H1 (cell line): ENCODE data around the gene CMBL. TPM values are rescaled to one million over a fixed set of nuclear protein-coding genes. Genes with fewer than 3 reads are reported as not detected.

Source experiments
- CTCF ChIA-PET: fragments of 300-600 bp; sonication (Branson Sonifier 250); formaldehyde crosslinking; loops from one replicate; lab custom pipeline; 2021; ENCODE audit not compliant: partially characterized antibody; lab: Charles Lee
- POLR2A ChIA-PET: fragments of 300-600 bp; sonication (Branson Sonifier 250); formaldehyde crosslinking; loops from one replicate; lab custom pipeline; 2021; ENCODE audit warnings: inconsistent platforms; ENCODE audit not compliant: partially characterized antibody; lab: Charles Lee
- DNase-seq, 2 experiments: peaks; one replicate each; pipeline versions ENCODE4 v3.0.0 to v3.0.0-alpha.2; 2010 to 2022; ENCODE audit warnings: low spot score in 2 of 2, low read depth in 1 of 2, mixed read lengths in 1 of 2
- FAIRE-seq: peaks from 2 replicates; lab custom pipeline; 2011; peaks lifted over from hg19 to GRCh38; lab: Jason Lieb, UNC
- H2AFZ ChIP-seq: 2 replicates; pipeline ENCODE4 v1.8.1; 2012; ENCODE audit warnings: low read length, inconsistent platforms
- H2AK5ac ChIP-seq: 2 replicates; pipeline ENCODE4 v1.6.1; 2013; ENCODE audit warnings: low read depth, low read length
- H2BK120ac ChIP-seq: replicated peaks from 2 replicates; pipeline ENCODE3; 2013; ENCODE audit warnings: low read depth, low read length, inconsistent platforms
- H2BK12ac ChIP-seq: 2 replicates; pipeline ENCODE4 v1.6.1; 2013; ENCODE audit warnings: low read depth, low read length
- H2BK15ac ChIP-seq: 2 replicates; pipeline ENCODE4 v1.6.1; 2013; ENCODE audit warnings: low read length
- H2BK20ac ChIP-seq: 2 replicates; pipeline ENCODE4 v1.6.1; 2013; ENCODE audit warnings: low read length
- H2BK5ac ChIP-seq: 2 replicates; pipeline ENCODE4 v1.6.1; 2013; ENCODE audit warnings: low read depth, low read length
- H3K14ac ChIP-seq: 2 replicates; pipeline ENCODE4 v1.6.1; 2013; ENCODE audit warnings: inconsistent platforms; ENCODE audit not compliant: insufficient read length
- H3K18ac ChIP-seq: 2 replicates; pipeline ENCODE4 v1.6.1; 2013; ENCODE audit warnings: low read length; ENCODE audit errors: extremely low read depth
- H3K23ac ChIP-seq: 2 replicates; pipeline ENCODE4 v1.6.1; 2013; ENCODE audit warnings: inconsistent platforms; ENCODE audit not compliant: insufficient read length
- H3K23me2 ChIP-seq: 2 replicates; pipeline ENCODE4 v1.6.1; 2013; ENCODE audit warnings: low read depth, low read length
- H3K27ac ChIP-seq: 2 replicates; pipeline ENCODE4 v1.6.1; 2011; ENCODE audit warnings: low read depth, low read length, inconsistent platforms
- H3K27me3 ChIP-seq, 4 experiments: replicated peaks in 1 of 4; 1 replicate in 1 of 4; 2 replicates in 3 of 4; pipeline versions ENCODE4 v1.6.1 to v1.8.1; 2011 to 2013; ENCODE audit warnings: low read length in 3 of 4, mild to moderate bottlenecking in 3 of 4, inconsistent platforms in 2 of 4, mixed read lengths in 2 of 4, moderate library complexity in 1 of 4; ENCODE audit not compliant: control insufficient read depth in 3 of 4, insufficient read depth in 3 of 4; ENCODE audit errors: extremely low read depth in 1 of 4
- H3K36me3 ChIP-seq, 4 experiments: 2 replicates each; pipeline versions ENCODE4 v1.6.1 to v1.8.1; 2011 to 2013; ENCODE audit warnings: mild to moderate bottlenecking in 4 of 4, low read length in 3 of 4, moderate library complexity in 2 of 4, control low read depth in 1 of 4, inconsistent platforms in 1 of 4; ENCODE audit not compliant: insufficient read depth in 4 of 4, control insufficient read depth in 2 of 4
- H3K4ac ChIP-seq: replicated peaks from 2 replicates; pipeline ENCODE3; 2013; ENCODE audit warnings: low read length, low read depth, mixed read lengths, inconsistent platforms; ENCODE audit not compliant: insufficient read length
- H3K4me1 ChIP-seq, 4 experiments: replicated peaks in 1 of 4; 1 replicate in 1 of 4; 2 replicates in 3 of 4; pipeline versions ENCODE4 v1.6.1 to v1.8.1; 2011 to 2013; ENCODE audit warnings: low read length in 3 of 4, inconsistent platforms in 2 of 4, mixed read lengths in 1 of 4; ENCODE audit not compliant: insufficient read depth in 4 of 4, control insufficient read depth in 3 of 4
- H3K4me2 ChIP-seq, 2 experiments: 2 replicates each; pipeline versions ENCODE4 v1.6.1 to v1.8.1; 2011 to 2013; ENCODE audit warnings: low read depth in 2 of 2, low read length in 2 of 2, control low read depth in 1 of 2, inconsistent platforms in 1 of 2, mild to moderate bottlenecking in 1 of 2; ENCODE audit not compliant: insufficient read depth in 1 of 2
- H3K4me3 ChIP-seq, 4 experiments: fragments of 200-600, 300-600 bp in 1 of 4; sonication (generic), shearing (Covaris generic), sonication (Bioruptor Twin) in 1 of 4; 2 replicates each; pipeline versions ENCODE4 v1.5.1 to v1.8.1; 2011 to 2016; ENCODE audit warnings: low read length in 4 of 4, low read depth in 3 of 4, control low read depth in 2 of 4, inconsistent platforms in 2 of 4, mild to moderate bottlenecking in 2 of 4, mixed read lengths in 1 of 4, moderate library complexity in 1 of 4; ENCODE audit not compliant: insufficient read depth in 2 of 4; ENCODE audit errors: extremely low read depth in 1 of 4
- H3K56ac ChIP-seq: replicated peaks from 2 replicates; pipeline ENCODE3; 2013; ENCODE audit warnings: low read depth, mild to moderate bottlenecking, mixed read lengths, low read length, inconsistent platforms; ENCODE audit not compliant: insufficient read length
- H3K79me1 ChIP-seq: 2 replicates; pipeline ENCODE4 v1.6.1; 2013; ENCODE audit warnings: low read depth, low read length, control low read depth
- H3K79me2 ChIP-seq, 2 experiments: 2 replicates each; pipeline versions ENCODE4 v1.6.1 to v1.8.1; 2012 to 2013; ENCODE audit warnings: low read length in 2 of 2, mild to moderate bottlenecking in 2 of 2, inconsistent platforms in 1 of 2; ENCODE audit not compliant: insufficient read depth in 2 of 2, control insufficient read depth in 1 of 2
- H3K9ac ChIP-seq, 4 experiments: replicated peaks in 1 of 4; 1 replicate in 1 of 4; 2 replicates in 3 of 4; pipeline versions ENCODE4 v1.6.1 to v1.8.1; 2011 to 2013; ENCODE audit warnings: low read depth in 3 of 4, low read length in 3 of 4, control low read depth in 2 of 4, mild to moderate bottlenecking in 2 of 4, moderate library complexity in 2 of 4, inconsistent platforms in 1 of 4; ENCODE audit errors: extremely low read depth in 1 of 4
- H3K9me3 ChIP-seq, 2 experiments: 2 replicates each; pipeline versions ENCODE4 v1.6.1 to v1.8.1; 2012 to 2013; ENCODE audit warnings: mild to moderate bottlenecking in 2 of 2, moderate library complexity in 2 of 2, control low read depth in 1 of 2, inconsistent platforms in 1 of 2, low read depth in 1 of 2, low read length in 1 of 2, mixed read lengths in 1 of 2; ENCODE audit not compliant: insufficient read depth in 2 of 2
- H4K20me1 ChIP-seq, 2 experiments: replicated peaks in 1 of 2; 2 replicates each; pipeline versions ENCODE3 to v1.8.1; 2011 to 2013; ENCODE audit warnings: inconsistent platforms in 2 of 2, low read length in 2 of 2, mild to moderate bottlenecking in 1 of 2; ENCODE audit not compliant: insufficient read depth in 2 of 2, control insufficient read depth in 1 of 2
- H4K5ac ChIP-seq: 2 replicates; pipeline ENCODE4 v1.6.1; 2013; ENCODE audit warnings: low read length, low read depth, mixed read lengths, inconsistent platforms; ENCODE audit not compliant: insufficient read length
- H4K8ac ChIP-seq: 2 replicates; pipeline ENCODE4 v1.8.0; 2013; ENCODE audit warnings: mild to moderate bottlenecking, moderate library complexity, low read length, inconsistent platforms; ENCODE audit not compliant: insufficient read depth; ENCODE audit errors: extremely low read depth
- H4K91ac ChIP-seq: replicated peaks from 2 replicates; pipeline ENCODE3; 2013; ENCODE audit warnings: low read length, mixed read lengths, inconsistent platforms; ENCODE audit not compliant: insufficient read length
- POLR2AphosphoS5 ChIP-seq: IDR thresholded peaks from 2 replicates; pipeline ENCODE4 v1.6.1; 2011; ENCODE audit warnings: low read depth, low read length
- RXRA ChIP-seq: IDR thresholded peaks from 2 replicates; pipeline ENCODE4 v1.6.1; 2011; ENCODE audit warnings: low read depth, mild to moderate bottlenecking, low read length, moderate library complexity; ENCODE audit not compliant: insufficient read depth
- WGBS, 2 experiments: shearing (Covaris generic) in 1 of 2; methylation state at CpG; one replicate each; pipeline versions ENCODE4 v1.1.6 to v1.1.7; 2013 to 2015; ENCODE audit warnings: low lambda C conversion rate in 2 of 2, mixed read lengths in 2 of 2, inconsistent platforms in 1 of 2, low coverage in 1 of 2, missing lambda C conversion rate in 1 of 2; ENCODE audit not compliant: insufficient replicate concordance in 2 of 2, insufficient coverage in 1 of 2, insufficient read length in 1 of 2; ENCODE audit errors: extremely low coverage in 1 of 2, missing lambda C conversion rate in 1 of 2; 5-methylcytosine and 5-hydroxymethylcytosine counted together
- polyA plus RNA-seq, 7 experiments: library from polyadenylated mRNA; depleted of rRNA in 3 of 7; stranded (reverse) in 5 of 7; unstranded in 2 of 7; fragments of >200 nt in 5 of 7; fragments of 200-250 nt in 2 of 7; gene quantifications; 1 replicate in 5 of 7; 2 replicates in 1 of 7; 4 replicates in 1 of 7; pipeline versions ENCODE4 v1.2.1 to v1.2.3, GENCODE V29; 2011 to 2013; ENCODE audit warnings: missing spikeins in 2 of 7, mixed read lengths in 2 of 7
- total RNA-seq: library from RNA; stranded (reverse); fragmentation: NEBNext Ultra II Directional; extraction: Animal tissue kit (Norgen Biotek cat#: 25700); gene quantifications from 2 replicates; pipeline ENCODE4 v1.2.1, GENCODE V29; 2021

The CMBL gene
- total and polyA plus RNA-seq, 2 of the 8 experiments (the other 6 are each of a cell fraction or from before 2014, with no cell fraction given), result 27.9 to 32.1 TPM

GRCh38 chr5:10259899-10260298 is 47.8 kb downstream of the CMBL start:
- H4K8ac ChIP-seq, result no peak overlapping the region
- H3K27me3 ChIP-seq, result no peaks in the 10 kb centered on the region
- no peak overlapping the region for H3K14ac ChIP-seq
- H3K9ac ChIP-seq, result no peak overlapping the region
- no peak overlapping the region for H2BK15ac ChIP-seq
- ChIA-PET CTCF (interaction anchor here (1.4 to 1.5 kb wide), 2 partner anchors 164 to 167 kb away, joined by 3 read pairs; no protein-coding TSS in a partner anchor), POLR2A (interaction anchor here (0.7 to 9.4 kb wide), 5 partner anchors 8 to 33 kb away, joined by 3 to 128 read pairs (median 3); partner anchors contain the start of genes ATPSCKMT and CCT5)
- no peak overlapping the region for H3K4ac ChIP-seq
- no peak overlapping the region for H4K5ac ChIP-seq
- H3K27ac ChIP-seq, result no peak overlapping the region
- peaks cover 3 to 22% of the 10 kb centered on the region in 2 experiments; a peak in 2 of 4 replicates for H3K79me2 ChIP-seq
- DNase-seq (no peak), FAIRE-seq (no peak)
- no peak overlapping the region for H2BK120ac ChIP-seq
- no peak overlapping the region for H3K56ac ChIP-seq
- no peak overlapping the region for H3K4me3 ChIP-seq
- H3K36me3 ChIP-seq, result peaks cover 66 to 98% (median 95%) of the 10 kb centered on the region in 4 experiments
- no peak overlapping the region for H2AK5ac ChIP-seq
- peaks cover 6 to 25% of the 10 kb centered on the region in 2 experiments for H4K20me1 ChIP-seq
- H2AFZ ChIP-seq, result no peak overlapping the region
- peaks cover 7% of the 10 kb centered on the region; the same call in 1 of the 2 replicates for H3K79me1 ChIP-seq
- no peak overlapping the region for H4K91ac ChIP-seq
- H3K23me2 ChIP-seq, result no peaks in the 10 kb centered on the region
- no peak overlapping the region for H2BK20ac ChIP-seq
- no peak overlapping the region for H2BK12ac ChIP-seq
- no peak overlapping the region for H2BK5ac ChIP-seq
- TF ChIP-seq RXRA (no peak), POLR2AphosphoS5 (0 out of 2 replicates have a peak, but pooled peaks have one; percentile 12)
- no peaks in the 10 kb centered on the region for H3K9me3 ChIP-seq
- H3K4me1 ChIP-seq, result no peaks in the 10 kb centered on the region
- no peak overlapping the region for H3K18ac ChIP-seq
- 96% methylated on average over 5 of the region's 5 CpGs; no CpG with 5 or more reads in 1 of the 2 experiments for whole genome bisulfite sequencing, 2 experiments
- H3K23ac ChIP-seq, result no peak overlapping the region
- no peak overlapping the region for H3K4me2 ChIP-seq
